A673 (cell line): Measurements from ENCODE around the gene NUMB. TPM values are rescaled to one million over a fixed set of nuclear protein-coding genes. Genes with fewer than 3 reads are reported as not detected.

Experiments used
- BruUV-seq: library from RNA; stranded (reverse); fragments of 400-500 nt; replicated peaks from 2 replicates; lab custom pipeline; 2021; lab: Mats Ljungman, UMichigan
- CTCF ChIA-PET: fragments of 300-600 bp; sonication (Branson Sonifier 250); formaldehyde crosslinking; loops from one replicate; lab custom pipeline; 2022; ENCODE audit warnings: antibody characterized with exemption; lab: Charles Lee
- POLR2A ChIA-PET: fragments of 300-600 bp; sonication (Branson Sonifier 250); formaldehyde crosslinking; loops from one replicate; lab custom pipeline; 2022; ENCODE audit warnings: antibody characterized with exemption; ENCODE audit not compliant: low non-redundant PET; lab: Charles Lee
- DNase-seq: peaks from one replicate; pipeline ENCODE4 v3.0.0-alpha.2; 2015; ENCODE audit warnings: low spot score
- H3K27ac ChIP-seq: fragments of 200-600 bp; sonication (generic); 2 replicates; pipeline ENCODE4 v1.5.1; 2016; ENCODE audit warnings: mixed run types, low read depth, mild to moderate bottlenecking, mixed read lengths, antibody characterized with exemption, low read length; ENCODE audit not compliant: poor library complexity, severe bottlenecking
- H3K27me3 ChIP-seq: fragments of 200-600 bp; sonication (generic); replicated peaks from 2 replicates; pipeline ENCODE4 v1.6.1; 2017; ENCODE audit warnings: mixed run types, low read depth, mild to moderate bottlenecking, mixed read lengths, antibody characterized with exemption, low read length; ENCODE audit not compliant: insufficient read depth, poor library complexity
- H3K36me3 ChIP-seq: fragments of 200-600 bp; sonication (generic); 2 replicates; pipeline ENCODE4 v1.6.1; 2016; ENCODE audit warnings: mixed run types, mild to moderate bottlenecking, mixed read lengths, antibody characterized with exemption, low read length; ENCODE audit not compliant: insufficient read depth, poor library complexity, severe bottlenecking
- H3K4me1 ChIP-seq: fragments of 200-600 bp; sonication (generic); 2 replicates; pipeline ENCODE4 v1.6.1; 2017; ENCODE audit warnings: mixed run types, mild to moderate bottlenecking, mixed read lengths, antibody characterized with exemption, low read length; ENCODE audit not compliant: insufficient read depth, poor library complexity, severe bottlenecking
- H3K4me3 ChIP-seq: fragments of 200-600 bp; sonication (generic); 2 replicates; pipeline ENCODE4 v1.5.1; 2016; ENCODE audit warnings: low read depth, mixed run types, mild to moderate bottlenecking, mixed read lengths, low read length; ENCODE audit not compliant: poor library complexity, severe bottlenecking
- H3K9me3 ChIP-seq: fragments of 200-600 bp; sonication (generic); 2 replicates; pipeline ENCODE4 v1.6.1; 2016; ENCODE audit warnings: mixed run types, low read depth, mild to moderate bottlenecking, mixed read lengths, antibody characterized with exemption, low read length; ENCODE audit not compliant: poor library complexity, severe bottlenecking
- CTCF ChIP-seq: fragments of 300-800, 200-600 bp; sonication (generic); conservative IDR thresholded peaks from 2 replicates; pipeline ENCODE4 v1.5.1; 2017; ENCODE audit warnings: low read depth, mild to moderate bottlenecking, antibody characterized with exemption, low read length, moderate library complexity, mixed read lengths
- EZH2 ChIP-seq: fragments of 200-600 bp; sonication (generic); IDR thresholded peaks from 2 replicates; pipeline ENCODE4 v1.6.1; 2017; ENCODE audit warnings: borderline replicate concordance, low read depth, mild to moderate bottlenecking, mixed read lengths, antibody characterized with exemption, low read length; ENCODE audit not compliant: poor library complexity, severe bottlenecking
- intact Hi-C: fragments of 100-400 bp; cut with micrococcal nuclease; formaldehyde crosslinking; loops from one replicate; pipeline ENCODE4 v1.10.0; 2022; ENCODE audit not compliant: unreplicated experiment
- total RNA-seq: library from RNA; stranded (reverse); gene quantifications from 2 replicates; pipeline ENCODE4 v1.2.3, GENCODE V29; 2021

Gene NUMB
- total RNA-seq, 1 experiment from 2014 or later, result 46.3 TPM

- H3K27me3 ChIP-seq, result no peaks in the 10 kb centered on the region
- no peaks in the 10 kb centered on the region for H3K4me1 ChIP-seq
- H3K27ac ChIP-seq, result no peak overlapping the region
- TF ChIP-seq CTCF (no peak), EZH2 (no peak)
- CTCF ChIA-PET, result no interaction called here
- no peaks in the 10 kb centered on the region for H3K9me3 ChIP-seq
- no peak for DNase-seq
- intact Hi-C loops, result no loop called here
- H3K36me3 ChIP-seq, result no peaks in the 10 kb centered on the region
- no TSS peak for BruUV-seq
- POLR2A ChIA-PET, result no interaction called here
- no peak overlapping the region for H3K4me3 ChIP-seq
These were observed 125.3 kb downstream of the NUMB start for GRCh38 chr14:73333031-73333430.

- intact Hi-C loops, result no loop called here
- ChIA-PET CTCF (interaction anchor here (0.6 kb wide), 1 partner anchor 183 kb away, joined by 3 read pairs; no protein-coding TSS in a partner anchor), POLR2A (no interaction called here)
- DNase-seq, result no peak
- Histone ChIP-seq H3K36me3 (no peaks in the 10 kb centered on the region), H3K27ac (no peak overlapping the region), H3K9me3 (no peaks in the 10 kb centered on the region), H3K4me3 (no peak overlapping the region), H3K27me3 (no peaks in the 10 kb centered on the region), H3K4me1 (no peaks in the 10 kb centered on the region)
- no peak for TF ChIP-seq CTCF
- TF ChIP-seq EZH2, result no peak
- BruUV-seq, result no TSS peak
These were observed 132.6 kb downstream of the NUMB start for GRCh38 chr14:73325630-73326299.

GRCh38 chr14:73325063-73325462, 133.3 kb downstream of the NUMB start:
- BruUV-seq, result no TSS peak
- no peaks in the 10 kb centered on the region for H3K4me1 ChIP-seq
- DNase-seq, result no peak
- CTCF ChIA-PET, result no interaction called here
- no peaks in the 10 kb centered on the region for H3K36me3 ChIP-seq
- POLR2A ChIA-PET, result no interaction called here
- no peaks in the 10 kb centered on the region for H3K27me3 ChIP-seq
- H3K9me3 ChIP-seq, result no peaks in the 10 kb centered on the region
- no peak overlapping the region for H3K4me3 ChIP-seq
- TF ChIP-seq EZH2 (no peak), CTCF (no peak)
- H3K27ac ChIP-seq, result no peak overlapping the region
- intact Hi-C loops, result no loop called here
